GM12891 (cell line): ENCODE measurements around the gene FTO.

Experiments
- POLR2A ChIP-seq: IDR thresholded peaks from 2 replicates; pipeline ENCODE4 v1.6.1; 2011; ENCODE audit warnings: low read depth, low read length, control low read depth
- POLR2AphosphoS5 ChIP-seq: IDR thresholded peaks from 2 replicates; pipeline ENCODE4 v1.6.1; 2011; ENCODE audit warnings: low read depth, low read length, control low read depth

GRCh38 chr16:53926209-53926608 is 222.3 kb downstream of the FTO start:
- TF ChIP-seq POLR2AphosphoS5 (no peak), POLR2A (no peak)
